VCaP (cell line): ENCODE data around the gene ZYG11B.
A peak's percentile ranks its signal among the peaks of the same experiment; 100 is the strongest.
"Not testable (repeated sequence)": the region's sequence is repeated elsewhere in the genome, so short reads cannot be mapped to it uniquely, and the experiment has no call there.

Source experiments
- H3K27ac ChIP-seq: fragments of 450-650 bp; 2 replicates; pipeline ENCODE4 v1.5.1; 2017
- TF ChIP-seq, protein P1 (sequence below): fragments of 450-650 bp; conservative IDR thresholded peaks from 2 replicates; pipeline ENCODE4 v1.5.1; 2017; ENCODE audit warnings: mild to moderate bottlenecking, moderate library complexity

ZYG11B gene

DNA sequence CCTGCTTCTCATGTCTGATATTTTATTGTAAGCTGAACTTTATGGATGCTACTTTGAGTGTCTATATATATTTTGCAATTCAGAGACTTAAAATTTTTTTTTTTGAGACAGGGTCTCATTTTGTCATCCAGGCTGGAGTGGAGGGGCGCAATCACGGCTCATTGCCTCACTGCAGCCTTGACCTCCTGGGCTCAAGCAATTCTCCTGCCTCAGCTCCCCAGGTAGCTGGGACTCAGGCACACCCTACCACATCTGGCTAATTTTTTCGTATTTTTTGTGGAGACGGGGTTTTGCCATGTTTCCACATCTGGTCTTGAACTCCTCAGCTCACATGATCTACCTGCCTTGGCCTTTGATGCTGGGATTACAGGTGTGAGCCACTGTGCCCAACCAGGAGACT lies 124.7 kb downstream of the ZYG11B start:
- TF ChIP-seq, protein P1, sequence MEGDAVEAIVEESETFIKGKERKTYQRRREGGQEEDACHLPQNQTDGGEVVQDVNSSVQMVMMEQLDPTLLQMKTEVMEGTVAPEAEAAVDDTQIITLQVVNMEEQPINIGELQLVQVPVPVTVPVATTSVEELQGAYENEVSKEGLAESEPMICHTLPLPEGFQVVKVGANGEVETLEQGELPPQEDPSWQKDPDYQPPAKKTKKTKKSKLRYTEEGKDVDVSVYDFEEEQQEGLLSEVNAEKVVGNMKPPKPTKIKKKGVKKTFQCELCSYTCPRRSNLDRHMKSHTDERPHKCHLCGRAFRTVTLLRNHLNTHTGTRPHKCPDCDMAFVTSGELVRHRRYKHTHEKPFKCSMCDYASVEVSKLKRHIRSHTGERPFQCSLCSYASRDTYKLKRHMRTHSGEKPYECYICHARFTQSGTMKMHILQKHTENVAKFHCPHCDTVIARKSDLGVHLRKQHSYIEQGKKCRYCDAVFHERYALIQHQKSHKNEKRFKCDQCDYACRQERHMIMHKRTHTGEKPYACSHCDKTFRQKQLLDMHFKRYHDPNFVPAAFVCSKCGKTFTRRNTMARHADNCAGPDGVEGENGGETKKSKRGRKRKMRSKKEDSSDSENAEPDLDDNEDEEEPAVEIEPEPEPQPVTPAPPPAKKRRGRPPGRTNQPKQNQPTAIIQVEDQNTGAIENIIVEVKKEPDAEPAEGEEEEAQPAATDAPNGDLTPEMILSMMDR = no peak
- H3K27ac ChIP-seq = no peak overlapping the region

DNA sequence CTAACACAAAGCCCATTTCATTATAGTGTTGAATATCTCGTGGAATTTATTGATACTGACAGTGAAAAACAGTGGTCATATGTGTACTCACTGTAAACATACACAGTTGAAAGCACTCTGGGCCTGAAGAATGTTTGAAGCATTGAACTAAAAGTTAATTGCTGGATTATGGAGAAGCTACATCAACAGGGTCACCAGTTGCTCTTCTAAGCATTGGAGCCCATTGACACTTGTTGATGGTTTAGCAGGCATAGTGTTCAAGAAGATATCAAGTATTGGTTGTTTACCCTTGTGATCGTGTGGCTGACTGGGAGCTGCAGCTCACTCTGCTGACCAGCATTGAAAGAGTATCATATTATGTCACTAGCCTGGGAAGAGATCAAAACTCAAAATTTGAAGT lies 126.6 kb downstream of the ZYG11B start:
- TF ChIP-seq, protein P1 = no peak
- H3K27ac ChIP-seq = no peak overlapping the region

DNA sequence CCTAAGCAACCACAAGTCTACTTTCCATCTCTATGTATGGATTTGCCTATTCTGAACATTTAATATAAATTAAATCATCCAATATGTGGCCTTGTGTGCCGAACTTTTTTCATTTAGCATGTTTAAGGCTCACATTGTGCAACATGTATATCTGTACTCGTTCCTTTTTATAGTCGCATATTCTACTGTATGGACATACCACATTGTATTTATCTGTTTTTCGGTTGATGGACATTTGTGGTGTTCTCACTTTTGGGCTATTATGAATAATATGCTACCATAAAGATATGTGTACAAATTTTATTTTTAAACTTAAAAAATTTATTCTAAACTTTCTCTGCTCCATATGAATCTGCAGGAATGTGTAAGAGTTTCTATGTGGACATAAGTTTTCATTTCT lies 129.3 kb downstream of the ZYG11B start:
- TF ChIP-seq, protein P1 = no peak
- no peak overlapping the region for H3K27ac ChIP-seq

DNA sequence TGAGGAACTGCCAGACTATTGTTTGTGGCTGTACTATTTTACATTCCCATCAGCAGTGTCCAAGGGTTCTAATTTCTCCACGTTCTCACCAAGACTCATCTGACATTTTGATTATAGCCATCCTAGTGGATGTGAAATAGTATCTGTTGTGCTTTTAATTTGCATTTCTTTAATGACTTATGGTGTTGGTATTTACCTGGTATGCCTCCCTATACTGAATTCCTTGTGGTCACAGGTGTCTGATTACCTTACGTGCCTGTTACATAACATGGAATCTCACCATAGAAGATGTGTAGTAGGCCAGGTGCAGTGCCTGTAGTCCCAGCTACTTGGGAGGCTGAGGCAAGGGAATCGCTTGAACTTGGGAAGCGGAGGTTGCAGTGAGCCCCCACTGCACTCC lies 129.8 kb downstream of the ZYG11B start:
- TF ChIP-seq, protein P1 = no peak
- no peak overlapping the region for H3K27ac ChIP-seq

DNA sequence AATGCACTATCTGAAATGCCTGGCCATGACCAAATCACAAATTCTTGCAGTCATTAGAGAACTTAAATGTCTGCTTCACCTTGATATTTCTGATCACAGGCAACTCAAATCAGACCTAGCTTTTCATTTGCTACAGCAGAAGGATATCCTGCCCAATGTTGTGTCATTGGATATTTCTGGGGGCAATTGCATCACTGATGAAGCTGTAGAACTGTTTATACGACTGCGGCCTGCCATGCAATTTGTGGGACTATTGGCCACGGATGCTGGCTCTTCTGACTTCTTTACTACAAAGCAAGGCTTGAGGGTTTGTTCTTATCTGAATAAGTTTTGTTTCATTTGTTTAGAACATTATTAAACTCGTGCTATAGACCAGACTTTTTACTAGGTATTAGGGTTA lies 131.2 kb downstream of the ZYG11B start:
- no peak overlapping the region for H3K27ac ChIP-seq
- TF ChIP-seq, protein P1 = no peak

DNA sequence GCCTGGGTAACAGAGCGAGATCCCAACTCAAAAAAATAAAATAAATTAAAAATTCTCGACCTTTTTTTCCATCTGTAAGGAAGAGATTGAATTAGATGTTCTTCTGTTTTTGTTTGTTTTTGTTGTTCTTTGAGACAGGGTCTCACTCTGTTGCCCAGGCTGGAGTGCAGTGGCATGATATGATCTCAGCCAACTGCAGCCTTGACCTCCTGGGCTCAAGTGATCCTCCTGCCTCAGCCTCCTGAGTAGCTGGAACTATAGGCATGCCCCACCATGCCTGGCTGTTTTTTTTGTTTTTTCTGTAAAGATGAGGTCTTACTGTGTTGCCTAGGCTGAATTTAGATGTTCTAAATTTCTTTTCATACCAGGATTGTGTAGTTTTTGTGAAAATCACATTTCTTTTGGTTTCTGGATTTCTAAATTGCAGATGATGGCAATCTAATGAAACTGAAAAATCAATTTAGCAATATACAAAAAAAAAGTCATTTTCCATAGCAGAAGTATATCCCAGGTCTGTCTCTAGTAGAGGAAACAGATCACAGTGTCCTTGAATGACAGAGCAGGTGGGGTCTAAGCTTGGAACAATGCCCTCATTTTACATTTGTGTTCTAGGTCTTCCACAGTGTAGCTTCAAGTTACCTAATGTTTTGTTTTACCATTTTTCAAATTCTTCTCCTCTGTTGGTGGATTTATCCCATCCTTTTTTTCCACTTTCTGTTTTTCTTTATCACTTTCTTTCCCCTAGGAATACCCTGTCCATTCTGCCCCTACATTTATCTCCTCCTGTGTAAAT lies 136.6 kb downstream of the ZYG11B start:
- TF ChIP-seq, protein P1 = no peak
- H3K27ac ChIP-seq = no peak overlapping the region

DNA sequence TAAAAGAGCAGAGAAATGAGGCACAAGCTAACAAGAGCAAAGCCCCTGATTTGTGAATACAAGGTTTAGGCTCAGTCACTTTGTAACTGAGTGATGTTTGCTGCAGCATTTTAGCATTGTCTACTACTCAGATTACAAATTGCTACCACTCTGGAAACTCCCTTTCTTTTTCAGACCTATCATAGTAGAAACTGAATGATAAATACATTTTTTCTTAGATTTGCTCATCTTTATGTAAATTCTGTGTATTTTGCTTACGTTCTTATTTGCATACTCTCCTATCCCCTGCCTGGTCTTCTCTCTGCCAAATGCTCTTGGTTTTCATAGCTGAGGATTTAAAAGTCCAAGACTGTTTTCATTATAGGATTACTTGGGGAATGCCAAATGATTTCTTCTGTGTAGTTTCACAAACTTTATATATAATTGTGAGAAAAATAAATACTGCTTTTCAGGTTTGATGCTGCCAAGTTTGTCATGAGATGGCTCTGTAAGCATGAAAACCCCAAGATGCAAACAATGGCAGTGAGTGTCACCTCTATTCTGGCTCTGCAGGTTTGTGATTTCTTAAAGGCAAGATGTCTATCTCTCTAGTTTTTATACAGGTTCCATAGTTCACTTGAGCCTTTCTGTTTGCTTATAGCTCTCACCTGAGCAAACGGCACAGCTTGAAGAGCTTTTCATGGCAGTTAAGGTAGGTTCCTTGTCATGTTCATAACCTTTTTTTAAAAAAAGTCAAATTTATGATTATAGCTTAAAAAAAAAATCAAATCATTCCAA lies 141.0 kb downstream of the ZYG11B start:
- peak overlapping the region; percentile 91 for H3K27ac ChIP-seq
- TF ChIP-seq, protein P1 = no peak

DNA sequence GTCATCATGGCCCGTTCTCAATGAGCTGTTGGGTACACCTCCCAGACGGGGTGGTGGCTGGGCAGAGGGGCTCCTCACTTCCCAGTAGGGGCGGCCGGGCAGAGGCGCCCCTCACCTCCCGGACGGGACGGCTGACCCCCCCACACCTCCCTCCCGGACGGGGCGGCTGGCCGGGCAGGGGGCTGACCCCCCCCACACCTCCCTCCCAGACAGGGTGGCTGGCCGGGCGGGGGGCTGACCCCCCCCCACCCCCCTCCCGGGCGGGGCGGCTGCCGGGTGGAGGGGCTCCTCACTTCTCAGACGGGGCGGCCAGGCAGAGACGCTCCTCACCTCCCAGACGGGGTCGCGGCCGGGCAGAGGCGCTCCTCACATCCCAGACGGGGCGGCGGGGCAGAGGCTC lies 143.5 kb downstream of the ZYG11B start:
- not testable (repeated sequence) for H3K27ac ChIP-seq
